ENCODE results near the gene BRME1. TPM values are rescaled to one million over a fixed set of nuclear protein-coding genes. Genes with fewer than 3 reads are reported as not detected.
"Not testable (repeated sequence)": the region's sequence is repeated elsewhere in the genome, so short reads cannot be mapped to it uniquely, and the experiment has no call there.

Gene BRME1
- total RNA-seq, 1 donor, result 0.10 TPM

- Histone ChIP-seq H3K4me1 (ENCODE audit: insufficient read depth, low read length) (no peaks in the 10 kb centered on the region), H3K9me3 (ENCODE audit: low read depth, low read length) (no peaks in the 10 kb centered on the region), H3K27me3 (ENCODE audit: insufficient read depth, low read length) (peaks cover 3% of the 10 kb centered on the region), H3K4me3 (ENCODE audit: low read length) (no peak overlapping the region)
These were observed 27.0 kb upstream of the BRME1 start for GRCh38 chr19:13932911-13933393.

- no peaks in the 10 kb centered on the region for H3K9me3 ChIP-seq (ENCODE audit: low read depth, low read length)
- H3K27me3 ChIP-seq (ENCODE audit: insufficient read depth, low read length), result no peaks in the 10 kb centered on the region
- H3K4me1 ChIP-seq (ENCODE audit: insufficient read depth, low read length), result no peaks in the 10 kb centered on the region
- no peak overlapping the region for H3K4me3 ChIP-seq (ENCODE audit: low read length)
These were observed 26.3 kb upstream of the BRME1 start for GRCh38 chr19:13932149-13932637.

GRCh38 chr19:13931391-13932148 is 25.7 kb upstream of the BRME1 start:
- no peaks in the 10 kb centered on the region for H3K9me3 ChIP-seq (ENCODE audit: low read depth, low read length)
- no peak overlapping the region for H3K4me3 ChIP-seq (ENCODE audit: low read length)
- H3K4me1 ChIP-seq (ENCODE audit: insufficient read depth, low read length), result peaks cover 4% of the 10 kb centered on the region
- no peaks in the 10 kb centered on the region for H3K27me3 ChIP-seq (ENCODE audit: insufficient read depth, low read length)

DNA sequence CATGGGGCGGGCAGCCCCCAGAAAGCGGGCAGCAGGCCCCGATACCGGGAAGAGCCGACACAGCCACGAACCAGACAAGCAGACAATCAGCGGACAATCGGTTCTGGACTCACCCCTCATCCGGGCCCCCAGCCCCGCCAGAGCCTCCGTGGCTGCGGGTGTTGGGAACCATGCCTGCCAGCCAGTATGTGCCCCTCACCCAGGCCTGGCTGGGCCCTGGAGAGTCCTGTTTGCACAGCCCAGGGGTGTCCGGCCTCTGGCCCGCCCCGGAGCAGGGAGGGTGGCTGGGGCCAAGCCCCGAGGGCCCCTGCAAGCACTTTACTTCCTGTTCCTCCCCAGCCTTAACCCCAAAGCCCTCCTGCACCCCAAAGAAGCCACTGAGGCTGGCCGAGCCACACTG is 24.5 kb upstream of the BRME1 start:
- Histone ChIP-seq H3K4me3 (ENCODE audit: low read length) (no peak overlapping the region), H3K9me3 (ENCODE audit: low read depth, low read length) (no peaks in the 10 kb centered on the region), H3K4me1 (ENCODE audit: insufficient read depth, low read length) (peaks cover 8% of the 10 kb centered on the region), H3K27me3 (ENCODE audit: insufficient read depth, low read length) (no peaks in the 10 kb centered on the region)

- no peak overlapping the region for H3K4me3 ChIP-seq (ENCODE audit: low read length)
- H3K4me1 ChIP-seq (ENCODE audit: insufficient read depth, low read length), result peaks cover 8% of the 10 kb centered on the region
- no peaks in the 10 kb centered on the region for H3K9me3 ChIP-seq (ENCODE audit: low read depth, low read length)
- H3K27me3 ChIP-seq (ENCODE audit: insufficient read depth, low read length), result no peaks in the 10 kb centered on the region
These were observed 24.0 kb upstream of the BRME1 start for GRCh38 chr19:13929956-13930355.

DNA sequence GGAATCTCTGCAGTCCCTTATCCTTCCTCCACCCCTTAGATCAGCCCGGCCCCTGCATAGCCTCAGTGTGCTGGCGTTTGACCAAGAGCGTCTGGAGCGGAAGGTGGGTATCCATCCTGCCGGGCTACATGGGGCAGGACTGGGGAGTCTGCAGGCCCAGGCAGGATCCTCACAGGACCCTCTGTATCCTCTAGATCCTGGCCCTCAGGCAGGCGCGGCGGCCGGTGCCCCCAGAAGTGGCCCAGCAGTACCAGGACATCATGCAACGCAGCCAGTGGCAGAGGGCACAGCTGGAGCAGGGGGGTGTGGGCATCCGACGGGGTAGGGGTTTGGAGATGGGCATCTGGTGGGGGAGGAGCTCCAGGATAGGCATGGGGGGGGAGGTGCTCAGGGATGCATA is 23.4 kb upstream of the BRME1 start:
- Histone ChIP-seq H3K27me3 (ENCODE audit: insufficient read depth, low read length) (no peaks in the 10 kb centered on the region), H3K9me3 (ENCODE audit: low read depth, low read length) (no peaks in the 10 kb centered on the region), H3K4me3 (ENCODE audit: low read length) (no peak overlapping the region), H3K4me1 (ENCODE audit: insufficient read depth, low read length) (peaks cover 8% of the 10 kb centered on the region)

- Histone ChIP-seq H3K27me3 (ENCODE audit: insufficient read depth, low read length) (no peaks in the 10 kb centered on the region), H3K4me1 (ENCODE audit: insufficient read depth, low read length) (peaks cover 8% of the 10 kb centered on the region), H3K9me3 (ENCODE audit: low read depth, low read length) (no peaks in the 10 kb centered on the region), H3K4me3 (ENCODE audit: low read length) (no peak overlapping the region)
These were observed 20.8 kb upstream of the BRME1 start for GRCh38 chr19:13926715-13927114.

- H3K9me3 ChIP-seq (ENCODE audit: low read depth, low read length), result no peaks in the 10 kb centered on the region
- H3K27me3 ChIP-seq (ENCODE audit: insufficient read depth, low read length), result no peaks in the 10 kb centered on the region
- H3K4me3 ChIP-seq (ENCODE audit: low read length), result no peak overlapping the region
- H3K4me1 ChIP-seq (ENCODE audit: insufficient read depth, low read length), result peaks cover 8% of the 10 kb centered on the region
These were observed 20.1 kb upstream of the BRME1 start for GRCh38 chr19:13926010-13926409.

DNA sequence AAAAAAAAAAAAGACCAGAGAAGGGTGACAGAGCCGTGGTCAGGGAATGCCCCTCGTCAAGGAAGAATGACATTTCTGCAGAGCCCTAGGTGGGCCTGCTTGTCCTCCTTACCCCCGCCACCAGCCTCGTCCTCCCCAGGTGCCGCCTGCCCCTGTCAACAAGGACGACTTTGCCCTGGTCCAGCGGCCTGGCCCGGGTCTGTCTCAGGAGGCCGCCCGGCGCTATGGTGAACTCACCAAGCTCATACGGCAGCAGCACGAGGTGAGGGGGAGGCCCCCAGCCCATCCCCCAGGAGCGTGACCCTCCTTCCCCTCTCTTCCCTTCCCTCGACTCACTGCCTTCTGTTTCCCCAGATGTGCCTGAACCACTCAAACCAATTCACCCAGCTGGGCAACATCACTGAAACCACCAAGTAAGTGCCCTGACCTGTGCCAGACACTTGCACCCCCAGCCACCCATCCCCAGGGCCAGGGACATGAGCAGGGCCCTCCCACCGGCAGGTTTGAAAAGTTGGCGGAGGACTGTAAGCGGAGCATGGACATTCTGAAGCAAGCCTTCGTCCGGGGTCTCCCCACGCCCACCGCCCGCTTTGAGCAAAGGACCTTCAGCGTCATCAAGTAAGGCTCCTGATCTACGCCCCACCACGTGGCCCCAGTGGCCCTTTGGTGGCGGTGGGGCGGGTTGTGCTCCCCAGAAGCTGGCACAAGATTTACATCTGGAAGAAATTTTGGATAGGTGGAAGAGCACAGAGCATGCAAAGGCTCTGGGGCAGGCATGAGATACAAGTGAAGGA is 17.5 kb upstream of the BRME1 start:
- Histone ChIP-seq H3K4me3 (ENCODE audit: low read length) (no peak overlapping the region), H3K9me3 (ENCODE audit: low read depth, low read length) (no peaks in the 10 kb centered on the region), H3K27me3 (ENCODE audit: insufficient read depth, low read length) (no peaks in the 10 kb centered on the region), H3K4me1 (ENCODE audit: insufficient read depth, low read length) (peaks cover 8% of the 10 kb centered on the region)

DNA sequence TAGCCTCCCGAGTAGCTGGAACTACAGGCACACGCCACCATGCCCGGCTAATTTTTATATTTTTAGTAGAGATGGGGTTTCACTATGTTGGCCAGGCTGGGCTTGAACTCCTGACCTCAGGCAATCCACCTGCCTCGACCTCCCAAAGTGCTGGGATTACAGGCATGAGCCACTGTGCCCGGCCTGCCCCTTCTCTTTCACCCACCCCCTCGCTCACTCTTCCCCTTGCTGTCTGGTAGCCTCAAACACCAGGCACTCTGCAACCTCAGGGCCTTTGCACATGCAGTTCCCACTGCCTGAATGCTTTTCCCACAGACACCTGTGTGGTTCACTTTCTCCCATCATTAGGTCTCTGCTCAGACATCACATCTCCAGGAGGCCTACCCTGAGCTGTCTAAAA is 16.2 kb upstream of the BRME1 start:
- not testable (repeated sequence) for H3K4me1 ChIP-seq (ENCODE audit: insufficient read depth, low read length); H3K27me3 ChIP-seq (ENCODE audit: insufficient read depth, low read length); H3K9me3 ChIP-seq (ENCODE audit: low read depth, low read length); H3K4me3 ChIP-seq (ENCODE audit: low read length)

DNA sequence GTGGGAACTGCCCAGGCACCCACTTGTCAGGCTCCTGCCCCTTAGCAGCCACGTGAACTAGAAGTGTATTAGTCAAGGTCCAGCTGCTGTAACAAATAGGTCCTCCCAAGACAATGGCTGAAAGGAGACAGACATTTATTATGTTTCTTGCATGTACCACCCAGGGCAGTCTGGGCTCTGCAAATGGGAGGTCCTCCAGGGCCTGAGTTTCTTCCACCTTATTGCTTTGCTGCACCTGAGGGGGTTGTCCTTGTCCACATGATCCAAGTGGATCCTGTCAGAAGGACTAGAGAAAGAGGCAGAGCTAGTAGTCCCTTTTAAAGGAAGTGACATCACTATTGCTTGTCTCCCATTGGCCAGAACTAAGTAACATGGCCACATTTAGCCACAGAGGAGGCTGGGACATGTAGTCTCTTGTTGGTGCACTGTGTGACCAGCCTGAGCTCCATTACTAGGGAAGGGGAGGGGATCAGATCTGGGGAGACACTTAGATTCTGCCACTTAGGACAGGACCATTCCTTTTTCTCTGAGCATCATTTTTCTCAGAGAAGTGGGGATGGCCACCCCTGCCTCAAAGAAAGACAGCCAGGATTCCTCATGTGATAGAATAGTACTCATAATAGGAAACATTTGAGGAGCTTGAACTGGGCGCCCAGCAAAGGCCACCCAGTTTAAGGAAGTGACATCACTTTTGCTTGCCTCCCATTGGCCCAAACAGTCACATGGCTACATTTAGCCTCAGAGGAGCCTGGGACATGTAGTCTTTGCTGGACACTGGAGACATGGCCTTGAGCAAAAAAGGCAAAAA is 15.2 kb upstream of the BRME1 start:
- Histone ChIP-seq H3K4me1 (ENCODE audit: insufficient read depth, low read length) (no peaks in the 10 kb centered on the region), H3K27me3 (ENCODE audit: insufficient read depth, low read length) (no peaks in the 10 kb centered on the region), H3K4me3 (ENCODE audit: low read length) (no peak overlapping the region), H3K9me3 (ENCODE audit: low read depth, low read length) (no peaks in the 10 kb centered on the region)

- Histone ChIP-seq H3K9me3 (ENCODE audit: low read depth, low read length) (no peaks in the 10 kb centered on the region), H3K27me3 (ENCODE audit: insufficient read depth, low read length) (no peaks in the 10 kb centered on the region), H3K4me1 (ENCODE audit: insufficient read depth, low read length) (no peaks in the 10 kb centered on the region), H3K4me3 (ENCODE audit: low read length) (no peak overlapping the region)
These were observed 14.6 kb upstream of the BRME1 start for GRCh38 chr19:13920524-13920923.

DNA sequence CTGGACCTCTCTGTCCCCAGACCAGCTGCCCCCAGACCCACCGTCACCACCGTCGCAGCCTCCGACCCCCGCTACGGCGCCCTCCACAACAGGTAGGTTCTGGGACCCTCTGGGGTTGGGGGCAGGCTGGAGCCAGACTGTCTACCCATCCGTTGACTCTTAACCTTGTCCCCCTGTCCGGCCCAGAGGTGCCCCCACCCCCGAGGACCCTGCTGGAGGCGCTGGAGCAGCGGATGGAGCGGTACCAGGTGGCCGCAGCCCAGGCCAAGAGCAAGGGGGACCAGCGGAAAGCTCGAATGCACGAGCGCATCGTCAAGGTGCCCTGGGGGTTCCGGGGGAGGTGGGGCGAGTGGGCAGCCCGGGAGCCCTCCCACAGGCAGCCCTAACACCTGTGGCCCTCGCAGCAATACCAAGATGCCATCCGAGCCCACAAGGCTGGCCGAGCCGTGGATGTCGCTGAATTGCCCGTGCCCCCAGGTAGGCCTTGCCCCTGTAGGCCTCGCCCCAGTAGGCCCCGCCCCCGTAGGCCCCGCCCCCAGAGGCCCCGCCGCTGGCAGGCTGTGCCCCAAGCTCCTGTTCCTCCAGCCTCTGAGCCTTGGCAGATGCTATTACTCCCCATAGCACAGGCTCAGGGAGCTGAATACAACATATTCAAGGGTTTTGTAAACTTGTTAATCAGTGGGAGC is 13.0 kb upstream of the BRME1 start:
- H3K4me1 ChIP-seq (ENCODE audit: insufficient read depth, low read length), result no peaks in the 10 kb centered on the region
- no peak overlapping the region for H3K4me3 ChIP-seq (ENCODE audit: low read length)
- H3K27me3 ChIP-seq (ENCODE audit: insufficient read depth, low read length), result no peaks in the 10 kb centered on the region
- H3K9me3 ChIP-seq (ENCODE audit: low read depth, low read length), result no peaks in the 10 kb centered on the region

DNA sequence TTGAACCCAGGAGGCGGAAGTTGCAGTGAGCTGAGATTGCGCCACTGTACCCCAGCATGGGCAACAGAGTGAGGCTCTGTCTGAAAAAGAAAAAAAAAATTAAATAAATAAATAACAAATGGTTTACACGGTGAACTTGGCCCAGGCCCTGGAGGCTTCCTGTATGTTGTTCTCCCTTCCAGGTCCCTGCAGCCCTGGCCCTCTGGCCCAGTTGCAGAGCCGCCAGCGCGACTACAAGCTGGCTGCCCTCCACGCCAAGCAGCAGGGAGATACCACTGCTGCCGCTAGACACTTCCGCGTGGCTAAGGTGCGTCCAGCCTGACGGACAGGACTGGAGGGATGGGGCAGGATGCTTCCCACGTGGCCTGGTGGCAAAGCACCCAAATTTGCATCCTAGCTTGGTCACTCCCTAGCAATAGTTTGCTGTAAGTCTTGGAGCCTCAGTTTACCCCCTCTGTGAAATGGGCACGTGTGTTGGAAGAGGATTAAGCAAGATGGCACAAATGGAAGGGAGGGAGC is 12.0 kb upstream of the BRME1 start:
- Histone ChIP-seq H3K27me3 (ENCODE audit: insufficient read depth, low read length) (no peaks in the 10 kb centered on the region), H3K4me1 (ENCODE audit: insufficient read depth, low read length) (no peaks in the 10 kb centered on the region), H3K4me3 (ENCODE audit: low read length) (no peak overlapping the region), H3K9me3 (ENCODE audit: low read depth, low read length) (no peaks in the 10 kb centered on the region)

Measured in mononuclear cell (primary cell).